Astrocyte (in vitro differentiated cells and primary cell): ENCODE results near the gene VRK2.
"Not testable (repeated sequence)": the region's sequence is repeated elsewhere in the genome, so short reads cannot be mapped to it uniquely, and the experiment has no call there.

Experiments used
- CTCF ChIP-seq: IDR thresholded peaks from 2 replicates; pipeline ENCODE4 v1.5.1; 2011; ENCODE audit warnings: low read depth, mild to moderate bottlenecking, inconsistent platforms, low read length, moderate library complexity; ENCODE audit not compliant: insufficient read depth
- EZH2 ChIP-seq: IDR thresholded peaks from 2 replicates; pipeline ENCODE4 v1.6.1; 2012; ENCODE audit warnings: mild to moderate bottlenecking, low read length, inconsistent platforms; ENCODE audit not compliant: insufficient read depth

- not testable (repeated sequence) for TF ChIP-seq EZH2, CTCF
Measured at GRCh38 chr2:58170334-58170933, 123.8 kb downstream of the VRK2 start.
